HG02840 (cell line): ENCODE measurements around the gene HES5.
A peak's percentile ranks its signal among the peaks of the same experiment; 100 is the strongest.

Experiments
- ATAC-seq: cut with Tn5 transposase; IDR thresholded peaks from one replicate; pipeline ENCODE4 v1.9.1; 2021; ENCODE audit warnings: mild to moderate bottlenecking, moderate library complexity, moderate number of reproducible peaks; ENCODE audit not compliant: unreplicated experiment, low FRiP score

The HES5 gene

GRCh38 chr1:2533365-2533764 is 3.3 kb upstream of the HES5 start:
- ATAC-seq = no peak

GRCh38 chr1:2532485-2533160 is 2.6 kb upstream of the HES5 start:
- no peak for ATAC-seq

GRCh38 chr1:2530513-2531361 is 674 bp upstream of the HES5 start:
- ATAC-seq = no peak

GRCh38 chr1:2528966-2529783 is 888 bp downstream of the HES5 start:
- no peak for ATAC-seq

GRCh38 chr1:2528611-2528965 is 1.5 kb downstream of the HES5 start:
- no peak for ATAC-seq

GRCh38 chr1:2528016-2528415 is 2.0 kb downstream of the HES5 start:
- ATAC-seq = no peak

- ATAC-seq = no peak
These were observed 2.6 kb downstream of the HES5 start for GRCh38 chr1:2527556-2527860.

GRCh38 chr1:2526824-2527555 is 3.1 kb downstream of the HES5 start:
- peak; percentile 23 for ATAC-seq

GRCh38 chr1:2525920-2526823 is 3.9 kb downstream of the HES5 start, which contains the start of gene PANK4:
Gene PANK4, minus strand, starts transcription at chr1:2526596. Its CDS starts 9 bp downstream, at chr1:2526587.
- ATAC-seq = peak; percentile 73

- ATAC-seq = no peak
These were observed 4.5 kb downstream of the HES5 start for GRCh38 chr1:2525572-2525919.

- ATAC-seq = no peak
These were observed 6.0 kb downstream of the HES5 start for GRCh38 chr1:2523891-2524609.

- no peak for ATAC-seq
These were observed 6.7 kb downstream of the HES5 start for GRCh38 chr1:2523191-2523890.

- no peak for ATAC-seq
These were observed 7.8 kb downstream of the HES5 start for GRCh38 chr1:2522230-2522629.

- ATAC-seq = no peak
These were observed 9.3 kb downstream of the HES5 start for GRCh38 chr1:2520806-2521205.

GRCh38 chr1:2520206-2520605 is 9.9 kb downstream of the HES5 start:
- ATAC-seq = no peak

- ATAC-seq = no peak
These were observed 10.3 kb downstream of the HES5 start for GRCh38 chr1:2519729-2520128.

GRCh38 chr1:2519029-2519685 is 10.9 kb downstream of the HES5 start:
- ATAC-seq = no peak

- no peak for ATAC-seq
These were observed 11.5 kb downstream of the HES5 start for GRCh38 chr1:2518528-2518927.
